Measurements from ENCODE around the gene IL18R1.

IL18R1 gene

GRCh38 chr2:102410952-102411351, 55.4 kb downstream of the IL18R1 start:
- H4K8ac ChIP-seq (ENCODE audit: low read depth, low read length) = no peak overlapping the region
- H2BK15ac ChIP-seq (replicated peaks; ENCODE audit: low read depth) = no peak overlapping the region
- no peak for DNase-seq
- no peak overlapping the region for H3K18ac ChIP-seq (ENCODE audit: low read length)
- no peak overlapping the region for H4K5ac ChIP-seq (ENCODE audit: low read length)
- H2BK120ac ChIP-seq (ENCODE audit: low read depth, low read length) = no peak overlapping the region
- H3K23ac ChIP-seq (ENCODE audit: low read length) = no peak overlapping the region
- no peak overlapping the region for H3K4ac ChIP-seq (ENCODE audit: low read depth, low read length)
- no peak overlapping the region for H3K4me2 ChIP-seq (ENCODE audit: low read length)
- no peak overlapping the region for H3K56ac ChIP-seq (ENCODE audit: low read length)
- H3K4me1 ChIP-seq (ENCODE audit: control insufficient read depth, low read depth, low read length) = no peaks in the 10 kb centered on the region
- no peaks in the 10 kb centered on the region for H3K27me3 ChIP-seq (ENCODE audit: insufficient read depth, low read length, poor library complexity)
- no peak overlapping the region for H3K4me3 ChIP-seq (ENCODE audit: low read length)
- no peak overlapping the region for H2BK5ac ChIP-seq (ENCODE audit: low read length)
- no peaks in the 10 kb centered on the region for H3K79me1 ChIP-seq (ENCODE audit: low read length)
- H2AK5ac ChIP-seq (ENCODE audit: low read length) = no peak overlapping the region
- H3K9ac ChIP-seq (ENCODE audit: low read length) = no peak overlapping the region
- no peak overlapping the region for H3K27ac ChIP-seq (ENCODE audit: low read depth, low read length)
- WGBS (ENCODE audit: extremely low coverage, insufficient coverage, low lambda C conversion rate) = no CpG with 5 or more reads among the region's 3 CpGs
- H3K79me2 ChIP-seq (ENCODE audit: control insufficient read depth, insufficient read depth, low read length) = no peaks in the 10 kb centered on the region
- no peaks in the 10 kb centered on the region for H3K36me3 ChIP-seq (ENCODE audit: control insufficient read depth, insufficient read depth, low read length)

GRCh38 chr2:102412199-102412598, 56.6 kb downstream of the IL18R1 start:
- no peak overlapping the region for H3K23ac ChIP-seq (ENCODE audit: low read length)
- H3K9ac ChIP-seq (ENCODE audit: low read length) = no peak overlapping the region
- H2BK5ac ChIP-seq (ENCODE audit: low read length) = no peak overlapping the region
- H2BK120ac ChIP-seq (ENCODE audit: low read depth, low read length) = no peak overlapping the region
- H3K4me1 ChIP-seq (ENCODE audit: control insufficient read depth, low read depth, low read length) = no peaks in the 10 kb centered on the region
- no peak overlapping the region for H4K5ac ChIP-seq (ENCODE audit: low read length)
- no peak overlapping the region for H3K4ac ChIP-seq (ENCODE audit: low read depth, low read length)
- H3K27me3 ChIP-seq (ENCODE audit: insufficient read depth, low read length, poor library complexity) = no peaks in the 10 kb centered on the region
- H3K36me3 ChIP-seq (ENCODE audit: control insufficient read depth, insufficient read depth, low read length) = no peaks in the 10 kb centered on the region
- no peak overlapping the region for H2BK15ac ChIP-seq (replicated peaks; ENCODE audit: low read depth)
- H3K79me2 ChIP-seq (ENCODE audit: control insufficient read depth, insufficient read depth, low read length) = no peaks in the 10 kb centered on the region
- DNase-seq = no peak
- no peak overlapping the region for H3K56ac ChIP-seq (ENCODE audit: low read length)
- H3K27ac ChIP-seq (ENCODE audit: low read depth, low read length) = no peak overlapping the region
- H3K4me2 ChIP-seq (ENCODE audit: low read length) = no peak overlapping the region
- no peak overlapping the region for H3K18ac ChIP-seq (ENCODE audit: low read length)
- no CpG with 5 or more reads among the region's 3 CpGs for WGBS (ENCODE audit: extremely low coverage, insufficient coverage, low lambda C conversion rate)
- H4K8ac ChIP-seq (ENCODE audit: low read depth, low read length) = no peak overlapping the region
- H2AK5ac ChIP-seq (ENCODE audit: low read length) = no peak overlapping the region
- no peak overlapping the region for H3K4me3 ChIP-seq (ENCODE audit: low read length)
- H3K79me1 ChIP-seq (ENCODE audit: low read length) = no peaks in the 10 kb centered on the region

DNA sequence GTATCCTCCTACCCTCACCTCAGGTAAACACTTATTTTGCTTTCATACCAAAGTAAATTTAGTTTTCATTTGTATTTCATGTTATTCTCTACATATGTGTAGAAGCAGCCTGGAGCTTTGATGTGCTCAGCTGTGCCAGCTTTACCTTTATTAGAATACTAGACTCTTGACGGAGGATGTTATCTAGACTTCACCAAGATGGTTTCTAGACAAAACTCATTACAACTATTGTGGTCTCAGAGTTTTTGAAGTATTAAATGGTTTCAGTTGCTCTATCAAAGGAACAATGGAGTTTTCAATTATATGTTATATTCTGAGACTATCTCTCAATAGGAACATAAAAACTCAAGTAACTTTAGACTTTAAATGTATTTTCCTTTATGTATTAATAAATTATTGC, 62.4 kb downstream of the IL18R1 start:
- Histone ChIP-seq H3K56ac (ENCODE audit: low read length) (no peak overlapping the region), H3K18ac (ENCODE audit: low read length) (no peak overlapping the region), H2BK5ac (ENCODE audit: low read length) (no peak overlapping the region), H4K5ac (ENCODE audit: low read length) (no peak overlapping the region), H3K9ac (ENCODE audit: low read length) (no peak overlapping the region), H3K4me1 (ENCODE audit: control insufficient read depth, low read depth, low read length) (no peaks in the 10 kb centered on the region), H2BK120ac (ENCODE audit: low read depth, low read length) (no peak overlapping the region), H3K79me2 (ENCODE audit: control insufficient read depth, insufficient read depth, low read length) (no peaks in the 10 kb centered on the region), H2BK15ac (replicated peaks; ENCODE audit: low read depth) (no peak overlapping the region), H3K4ac (ENCODE audit: low read depth, low read length) (no peak overlapping the region), H3K27ac (ENCODE audit: low read depth, low read length) (no peak overlapping the region), H4K8ac (ENCODE audit: low read depth, low read length) (no peak overlapping the region), H3K4me3 (ENCODE audit: low read length) (no peak overlapping the region), H3K27me3 (ENCODE audit: insufficient read depth, low read length, poor library complexity) (no peaks in the 10 kb centered on the region), H3K36me3 (ENCODE audit: control insufficient read depth, insufficient read depth, low read length) (no peaks in the 10 kb centered on the region), H2AK5ac (ENCODE audit: low read length) (no peak overlapping the region), H3K23ac (ENCODE audit: low read length) (no peak overlapping the region), H3K79me1 (ENCODE audit: low read length) (no peaks in the 10 kb centered on the region), H3K4me2 (ENCODE audit: low read length) (no peak overlapping the region)
- DNase-seq = no peak
- no CpG with 5 or more reads among the region's 1 CpG for WGBS (ENCODE audit: extremely low coverage, insufficient coverage, low lambda C conversion rate)

DNA sequence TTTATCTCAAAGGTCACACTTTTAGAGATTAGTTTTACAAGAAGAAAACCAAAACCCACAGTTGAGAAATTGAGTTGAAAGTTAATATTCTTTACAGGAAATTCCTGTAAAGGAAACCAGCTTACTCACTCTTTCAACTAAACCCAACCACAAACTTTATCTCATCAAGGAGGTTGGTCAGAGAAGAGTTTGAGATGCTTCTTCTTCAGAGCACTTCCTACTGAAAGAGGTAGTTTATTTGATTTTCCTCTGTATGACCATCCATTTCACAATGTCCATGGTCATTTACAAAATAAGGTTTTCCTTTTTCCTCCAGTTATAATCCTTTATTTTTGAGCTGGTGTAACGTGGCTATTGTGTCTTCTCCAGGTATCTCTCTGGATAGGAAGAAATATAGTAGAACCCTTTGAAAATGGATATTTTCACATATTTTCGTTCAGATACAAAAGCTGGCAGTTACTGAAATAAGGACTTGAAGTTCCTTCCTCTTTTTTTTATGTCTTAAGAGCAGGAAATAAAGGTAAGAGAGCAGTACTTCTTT, 62.9 kb downstream of the IL18R1 start:
- Histone ChIP-seq H3K4me2 (ENCODE audit: low read length) (no peak overlapping the region), H3K27ac (ENCODE audit: low read depth, low read length) (no peak overlapping the region), H3K9ac (ENCODE audit: low read length) (no peak overlapping the region), H3K23ac (ENCODE audit: low read length) (no peak overlapping the region), H2AK5ac (ENCODE audit: low read length) (no peak overlapping the region), H3K4me3 (ENCODE audit: low read length) (no peak overlapping the region), H2BK5ac (ENCODE audit: low read length) (no peak overlapping the region), H2BK120ac (ENCODE audit: low read depth, low read length) (no peak overlapping the region), H3K27me3 (ENCODE audit: insufficient read depth, low read length, poor library complexity) (no peaks in the 10 kb centered on the region), H3K79me2 (ENCODE audit: control insufficient read depth, insufficient read depth, low read length) (no peaks in the 10 kb centered on the region), H4K8ac (ENCODE audit: low read depth, low read length) (no peak overlapping the region), H2BK15ac (replicated peaks; ENCODE audit: low read depth) (no peak overlapping the region), H3K4me1 (ENCODE audit: control insufficient read depth, low read depth, low read length) (no peaks in the 10 kb centered on the region), H4K5ac (ENCODE audit: low read length) (no peak overlapping the region), H3K4ac (ENCODE audit: low read depth, low read length) (no peak overlapping the region), H3K79me1 (ENCODE audit: low read length) (no peaks in the 10 kb centered on the region), H3K56ac (ENCODE audit: low read length) (no peak overlapping the region), H3K36me3 (ENCODE audit: control insufficient read depth, insufficient read depth, low read length) (no peaks in the 10 kb centered on the region), H3K18ac (ENCODE audit: low read length) (no peak overlapping the region)
- WGBS (ENCODE audit: extremely low coverage, insufficient coverage, low lambda C conversion rate) = no CpG with 5 or more reads among the region's 2 CpGs
- DNase-seq = no peak

- no peak overlapping the region for H4K8ac ChIP-seq (ENCODE audit: low read depth, low read length)
- H3K79me1 ChIP-seq (ENCODE audit: low read length) = no peaks in the 10 kb centered on the region
- H3K4me1 ChIP-seq (ENCODE audit: control insufficient read depth, low read depth, low read length) = no peaks in the 10 kb centered on the region
- H3K56ac ChIP-seq (ENCODE audit: low read length) = no peak overlapping the region
- no peak overlapping the region for H3K4me3 ChIP-seq (ENCODE audit: low read length)
- no peak overlapping the region for H3K4ac ChIP-seq (ENCODE audit: low read depth, low read length)
- H3K36me3 ChIP-seq (ENCODE audit: control insufficient read depth, insufficient read depth, low read length) = no peaks in the 10 kb centered on the region
- no peak overlapping the region for H2AK5ac ChIP-seq (ENCODE audit: low read length)
- no peak for DNase-seq
- WGBS (ENCODE audit: extremely low coverage, insufficient coverage, low lambda C conversion rate) = no CpG with 5 or more reads among the region's 4 CpGs
- no peak overlapping the region for H3K18ac ChIP-seq (ENCODE audit: low read length)
- H3K79me2 ChIP-seq (ENCODE audit: control insufficient read depth, insufficient read depth, low read length) = no peaks in the 10 kb centered on the region
- no peak overlapping the region for H3K27ac ChIP-seq (ENCODE audit: low read depth, low read length)
- no peak overlapping the region for H4K5ac ChIP-seq (ENCODE audit: low read length)
- H2BK5ac ChIP-seq (ENCODE audit: low read length) = no peak overlapping the region
- H3K23ac ChIP-seq (ENCODE audit: low read length) = no peak overlapping the region
- H3K9ac ChIP-seq (ENCODE audit: low read length) = no peak overlapping the region
- no peak overlapping the region for H2BK120ac ChIP-seq (ENCODE audit: low read depth, low read length)
- H3K4me2 ChIP-seq (ENCODE audit: low read length) = no peak overlapping the region
- H3K27me3 ChIP-seq (ENCODE audit: insufficient read depth, low read length, poor library complexity) = no peaks in the 10 kb centered on the region
- no peak overlapping the region for H2BK15ac ChIP-seq (replicated peaks; ENCODE audit: low read depth)
Observed at GRCh38 chr2:102420290-102420689, 64.7 kb downstream of the IL18R1 start.

Measured in mesendoderm (in vitro differentiated cells).